Esophagus muscularis mucosa (tissue), 4 donors: ENCODE measurements around the gene LAMP2. TPM values are rescaled to one million over a fixed set of nuclear protein-coding genes. Genes with fewer than 3 reads are reported as not detected.

Source experiments
- DNase-seq: peaks from one replicate; pipeline ENCODE4 v3.0.0-alpha.2; 2017; ENCODE audit errors: extremely low spot score
- H3K27ac ChIP-seq, 4 donors: fragments of 200-600 bp; sonication (generic); replicated peaks in 1 of 4; 1 replicate in 3 of 4; 2 replicates in 1 of 4; pipeline ENCODE4 v1.5.1; 2016 to 2019; ENCODE audit warnings: mild to moderate bottlenecking in 1 of 4
- H3K27me3 ChIP-seq, 4 donors: fragments of 200-600 bp; sonication (generic); one replicate each; pipeline versions ENCODE4 v1.5.1 to v1.6.0; 2016 to 2019
- H3K36me3 ChIP-seq, 4 donors: fragments of 200-600 bp; sonication (generic); one replicate each; pipeline ENCODE4 v1.5.1; 2016 to 2019
- H3K4me1 ChIP-seq, 4 donors: fragments of 200-600 bp; sonication (generic); one replicate each; pipeline ENCODE4 v1.5.1; 2016 to 2019
- H3K4me3 ChIP-seq, 4 donors: fragments of 200-600 bp; sonication (generic); 1 replicate in 2 of 4; 2 replicates in 2 of 4; pipeline ENCODE4 v1.5.1; 2016 to 2019; ENCODE audit warnings: mild to moderate bottlenecking in 4 of 4, moderate library complexity in 1 of 4
- H3K9me3 ChIP-seq, 4 donors: fragments of 200-600 bp; sonication (generic); 1 replicate in 3 of 4; 2 replicates in 1 of 4; pipeline ENCODE4 v1.5.1; 2016 to 2019
- EP300 ChIP-seq: sonication (generic); formaldehyde crosslinking; IDR thresholded peaks from one replicate; pipeline ENCODE4 v1.6.1; 2017; ENCODE audit warnings: antibody characterized with exemption
- POLR2A ChIP-seq: fragments of 450-650 bp; IDR thresholded peaks from one replicate; pipeline ENCODE4 v1.6.1; 2017; ENCODE audit warnings: antibody characterized with exemption, moderate library complexity, mild to moderate bottlenecking, low read depth
- POLR2AphosphoS5 ChIP-seq, 2 donors: sonication (generic); formaldehyde crosslinking; IDR thresholded peaks; one replicate each; pipeline ENCODE4 v1.6.1; 2017; ENCODE audit warnings: antibody characterized with exemption in 2 of 2
- WGBS: methylation state at CpG from one replicate; pipeline ENCODE4 v1.1.5; 2018; 5-methylcytosine and 5-hydroxymethylcytosine counted together
- intact Hi-C: fragments of 100-400 bp; cut with DNase I; formaldehyde crosslinking; loops from one replicate; pipeline ENCODE4 v1.15.1; 2023
- total RNA-seq, 4 donors: library from RNA; depleted of rRNA; stranded (reverse); fragments of >200 nt; gene quantifications; one replicate each; pipeline versions ENCODE4 v1.1.0 to v1.2.1, GENCODE V29; 2016
- TF ChIP-seq, protein P1 (sequence below), 3 experiments: fragments of 200-600 bp in 2 of 3; fragments of 450-650 bp in 1 of 3; sonication (generic) in 2 of 3; IDR thresholded peaks; one replicate each; pipeline ENCODE4 v1.5.1; 2017 to 2019; ENCODE audit warnings: antibody characterized with exemption in 3 of 3, mild to moderate bottlenecking in 2 of 3, moderate library complexity in 1 of 3

The LAMP2 gene
- total RNA-seq, 4 donors from 2014 or later, result 57.3 to 81.2 (median 67.5) TPM

DNA sequence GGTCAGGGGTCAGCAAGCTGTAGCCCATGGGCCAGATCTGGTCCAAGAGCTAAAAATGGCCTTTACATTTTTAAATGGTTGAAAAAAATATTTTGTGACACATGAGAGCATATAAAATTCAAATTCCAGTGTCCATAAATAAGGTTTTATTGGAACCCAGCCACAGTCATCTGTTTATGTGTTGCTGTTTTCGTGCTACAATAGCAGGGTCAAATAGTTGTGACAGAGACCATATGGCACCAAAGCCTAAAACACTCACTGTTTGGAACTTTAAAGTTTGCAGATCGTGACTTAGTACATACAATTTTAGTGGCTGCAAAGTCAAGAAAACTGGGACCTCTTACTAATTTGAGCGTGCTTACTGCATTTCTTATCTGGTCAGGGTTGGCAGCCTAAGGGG is 29.2 kb downstream of the LAMP2 start:
- Histone ChIP-seq H3K9me3 (no peaks in the 10 kb centered on the region), H3K36me3 (peaks cover 0 to 45% (median 11%) of the 10 kb centered on the region in 4 donors), H3K4me3 (no peak overlapping the region), H3K27me3 (no peaks in the 10 kb centered on the region), H3K27ac (no peak overlapping the region), H3K4me1 (no peaks in the 10 kb centered on the region)
- intact Hi-C loops, result no loop called here
- TF ChIP-seq EP300, result no peak
- TF ChIP-seq POLR2AphosphoS5 (IDR thresholded peaks at IDR 0.05), result no peak
- TF ChIP-seq, protein P1, sequence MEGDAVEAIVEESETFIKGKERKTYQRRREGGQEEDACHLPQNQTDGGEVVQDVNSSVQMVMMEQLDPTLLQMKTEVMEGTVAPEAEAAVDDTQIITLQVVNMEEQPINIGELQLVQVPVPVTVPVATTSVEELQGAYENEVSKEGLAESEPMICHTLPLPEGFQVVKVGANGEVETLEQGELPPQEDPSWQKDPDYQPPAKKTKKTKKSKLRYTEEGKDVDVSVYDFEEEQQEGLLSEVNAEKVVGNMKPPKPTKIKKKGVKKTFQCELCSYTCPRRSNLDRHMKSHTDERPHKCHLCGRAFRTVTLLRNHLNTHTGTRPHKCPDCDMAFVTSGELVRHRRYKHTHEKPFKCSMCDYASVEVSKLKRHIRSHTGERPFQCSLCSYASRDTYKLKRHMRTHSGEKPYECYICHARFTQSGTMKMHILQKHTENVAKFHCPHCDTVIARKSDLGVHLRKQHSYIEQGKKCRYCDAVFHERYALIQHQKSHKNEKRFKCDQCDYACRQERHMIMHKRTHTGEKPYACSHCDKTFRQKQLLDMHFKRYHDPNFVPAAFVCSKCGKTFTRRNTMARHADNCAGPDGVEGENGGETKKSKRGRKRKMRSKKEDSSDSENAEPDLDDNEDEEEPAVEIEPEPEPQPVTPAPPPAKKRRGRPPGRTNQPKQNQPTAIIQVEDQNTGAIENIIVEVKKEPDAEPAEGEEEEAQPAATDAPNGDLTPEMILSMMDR (IDR thresholded peaks at IDR 0.05), result no peak
- TF ChIP-seq POLR2A, result no peak
- DNase-seq, result no peak
- WGBS, result 84% methylated on average over 3 of the region's 3 CpGs

DNA sequence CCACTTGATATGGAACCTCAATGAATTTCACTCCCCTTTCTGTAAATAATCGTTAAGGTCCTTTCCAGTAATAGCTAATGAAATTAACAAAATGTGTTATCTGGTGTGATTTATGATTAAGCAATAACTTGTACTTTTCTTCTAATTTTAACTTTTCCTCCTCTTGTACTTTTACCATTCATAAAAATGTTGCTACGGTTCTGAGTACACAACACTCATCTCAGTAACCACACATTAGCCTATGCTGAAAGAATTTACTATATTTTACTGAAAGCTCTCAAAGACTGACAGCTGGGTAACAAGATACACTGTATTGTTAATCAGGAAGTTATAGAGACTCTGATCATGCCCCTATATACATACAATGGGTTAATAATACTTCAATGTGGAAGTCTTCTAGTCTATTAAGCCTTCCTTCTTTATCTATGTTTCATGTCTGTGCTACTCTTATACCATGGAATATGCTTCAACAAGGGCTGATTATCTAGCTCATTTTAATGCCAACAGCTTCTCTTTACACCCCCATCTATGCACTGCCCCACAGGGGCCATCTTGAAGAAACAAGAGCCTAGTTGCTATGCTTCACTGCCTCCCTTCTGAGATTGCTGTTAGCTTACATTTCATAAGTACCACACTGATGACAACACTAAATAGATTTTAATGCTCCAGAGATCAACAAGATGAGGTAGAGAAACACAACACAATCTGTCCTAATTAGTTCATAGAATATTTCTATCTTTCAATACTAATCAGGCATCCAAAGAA is 39.1 kb downstream of the LAMP2 start:
- H3K9me3 ChIP-seq, result no peaks in the 10 kb centered on the region
- 81% methylated on average over 2 of the region's 2 CpGs for WGBS
- H3K27me3 ChIP-seq, result no peaks in the 10 kb centered on the region
- H3K27ac ChIP-seq, result no peak overlapping the region
- TF ChIP-seq EP300, result no peak
- TF ChIP-seq POLR2A, result no peak
- TF ChIP-seq, protein P1 (IDR thresholded peaks at IDR 0.05), result no peak
- TF ChIP-seq POLR2AphosphoS5 (IDR thresholded peaks at IDR 0.05), result no peak
- no peak overlapping the region for H3K4me3 ChIP-seq
- H3K4me1 ChIP-seq, result no peaks in the 10 kb centered on the region
- H3K36me3 ChIP-seq, result no peaks in the 10 kb centered on the region
- intact Hi-C loops, result no loop called here
- DNase-seq, result no peak

DNA sequence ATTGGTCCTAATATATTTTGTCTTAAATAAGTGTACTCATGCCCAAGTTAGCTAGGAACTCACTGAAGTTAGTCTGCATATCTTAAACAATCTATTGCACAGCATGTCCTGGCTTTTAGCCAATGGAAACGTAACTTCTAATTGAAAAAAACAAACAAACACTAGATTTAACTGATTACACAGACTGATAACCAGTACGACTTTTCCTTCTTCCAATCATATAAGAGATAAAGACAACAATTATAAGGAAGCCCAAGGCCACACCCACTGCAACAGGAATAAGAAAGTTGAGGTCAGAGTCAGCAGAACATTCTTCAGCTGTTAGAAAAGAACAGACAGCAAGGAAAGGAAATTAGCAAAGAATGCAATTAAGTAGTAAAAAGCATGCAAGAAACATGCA is 40.8 kb downstream of the LAMP2 start:
- intact Hi-C loops, result no loop called here
- Histone ChIP-seq H3K27ac (no peak overlapping the region), H3K4me1 (no peaks in the 10 kb centered on the region), H3K27me3 (no peaks in the 10 kb centered on the region), H3K4me3 (no peak overlapping the region), H3K36me3 (no peaks in the 10 kb centered on the region), H3K9me3 (no peaks in the 10 kb centered on the region)
- no peak for DNase-seq
- TF ChIP-seq EP300 (no peak), POLR2AphosphoS5 (IDR thresholded peaks at IDR 0.05) (no peak), POLR2A (no peak)
- TF ChIP-seq, protein P1 (IDR thresholded peaks at IDR 0.05), result no peak
- 20% methylated on average over 2 of the region's 2 CpGs for WGBS

DNA sequence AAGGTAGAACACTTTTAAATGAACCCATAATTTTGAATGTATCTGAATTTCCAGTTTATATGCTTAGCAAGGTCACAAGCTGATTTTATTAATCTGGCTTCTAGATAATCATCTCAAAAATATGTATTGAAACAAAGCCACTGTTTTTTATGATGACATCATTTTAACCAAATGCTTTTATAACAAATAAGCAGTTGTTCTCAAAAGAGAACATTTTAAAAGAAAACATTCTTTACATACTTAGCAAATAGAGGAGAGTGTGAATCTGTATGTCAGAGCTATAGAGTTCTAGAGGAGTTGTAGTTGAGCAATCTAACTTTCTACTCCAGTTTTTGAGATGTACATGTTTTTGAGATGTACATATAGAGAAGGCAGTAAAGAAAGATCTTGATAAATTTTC is 42.5 kb downstream of the LAMP2 start:
- H3K36me3 ChIP-seq, result no peaks in the 10 kb centered on the region
- no peak overlapping the region for H3K4me3 ChIP-seq
- TF ChIP-seq, protein P1 (IDR thresholded peaks at IDR 0.05), result no peak
- no peak for TF ChIP-seq POLR2AphosphoS5 (IDR thresholded peaks at IDR 0.05)
- no peak for TF ChIP-seq POLR2A
- no peak for TF ChIP-seq EP300
- no peaks in the 10 kb centered on the region for H3K4me1 ChIP-seq
- intact Hi-C loops, result no loop called here
- no peaks in the 10 kb centered on the region for H3K9me3 ChIP-seq
- no peak for DNase-seq
- H3K27me3 ChIP-seq, result no peaks in the 10 kb centered on the region
- no peak overlapping the region for H3K27ac ChIP-seq

DNA sequence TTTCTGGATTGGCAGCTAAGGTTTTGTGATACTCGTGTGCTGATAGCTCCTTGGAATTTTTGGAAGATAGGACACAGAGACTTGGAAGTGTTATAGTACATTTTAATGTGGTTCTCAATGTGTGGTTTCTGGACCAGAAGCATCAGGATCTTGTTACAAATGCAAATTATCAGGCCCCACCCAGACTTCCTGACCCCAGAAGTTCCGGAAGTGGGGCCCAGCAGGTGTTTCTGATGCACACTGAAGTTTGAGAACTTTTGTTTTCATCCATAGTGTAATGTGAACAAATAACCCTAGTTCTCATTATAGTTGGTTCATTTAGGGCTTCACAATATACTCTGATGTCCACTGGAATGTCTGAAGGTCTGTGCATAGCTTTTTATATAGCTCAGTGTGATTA is 49.6 kb downstream of the LAMP2 start:
- Histone ChIP-seq H3K27me3 (no peaks in the 10 kb centered on the region), H3K4me3 (no peak overlapping the region), H3K4me1 (no peaks in the 10 kb centered on the region), H3K36me3 (no peaks in the 10 kb centered on the region), H3K9me3 (no peaks in the 10 kb centered on the region), H3K27ac (no peak overlapping the region)
- DNase-seq, result no peak
- TF ChIP-seq POLR2AphosphoS5 (IDR thresholded peaks at IDR 0.05), result no peak
- no peak for TF ChIP-seq EP300
- TF ChIP-seq, protein P1 (IDR thresholded peaks at IDR 0.05), result no peak
- no peak for TF ChIP-seq POLR2A
- intact Hi-C loops, result no loop called here
- WGBS, result 46% methylated on average over 2 of the region's 2 CpGs
